ENCODE measurements around the gene FHIT. TPM values are rescaled to one million over a fixed set of nuclear protein-coding genes. Genes with fewer than 3 reads are reported as not detected.

Gene FHIT
- polyA plus RNA-seq, 1 of the 3 experiments (the other 2 are of a cell fraction) = 0.41 TPM

DNA sequence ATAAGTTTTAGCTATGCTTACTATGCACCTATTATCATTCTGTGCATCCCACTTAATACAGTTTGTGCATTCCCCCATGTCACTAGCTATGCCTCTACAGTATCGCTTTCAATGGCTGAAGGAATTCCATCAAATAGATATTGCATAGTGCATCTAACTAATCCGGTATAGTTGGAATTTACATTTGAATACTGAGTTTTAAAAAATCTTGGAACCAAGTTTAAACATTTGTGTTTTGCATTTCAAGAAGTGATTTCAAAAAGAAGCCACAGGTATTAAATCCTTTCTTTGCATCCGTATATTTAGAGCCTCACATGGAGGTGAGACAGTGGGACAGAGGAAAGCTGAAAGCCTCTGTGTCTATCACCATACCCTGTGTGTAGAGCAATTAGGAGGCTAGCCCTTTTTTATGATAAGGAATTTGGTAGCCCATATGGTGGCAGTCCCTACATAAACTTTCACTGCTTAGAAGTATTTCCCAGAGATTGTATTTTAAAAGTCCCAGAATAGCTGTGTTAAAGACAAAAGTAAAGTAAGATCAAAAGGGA, 1241.2 kb downstream of the FHIT start:
- DNase-seq = no peak
- CTCF ChIA-PET = interaction anchor here (1.0 kb wide), 1 partner anchor 435 kb away, joined by 3 read pairs; no protein-coding TSS in a partner anchor
- H3K27me3 ChIP-seq (ENCODE audit: insufficient read depth) = no peaks in the 10 kb centered on the region
- no peaks in the 10 kb centered on the region for H3K4me1 ChIP-seq (ENCODE audit: control insufficient read depth in 1 of 2, insufficient read depth in 2 of 2, low read depth in 1 of 2, low read length in 1 of 2)
- POLR2A ChIA-PET = no interaction called here
- WGBS (ENCODE audit: low lambda C conversion rate) = 68% methylated on average over 3 of the region's 3 CpGs
- H4K20me1 ChIP-seq (ENCODE audit: insufficient read depth) = no peaks in the 10 kb centered on the region
- no peak overlapping the region for H2AFZ ChIP-seq (ENCODE audit: low read depth)
- no peaks in the 10 kb centered on the region for H3F3A ChIP-seq (replicated peaks; ENCODE audit: insufficient read depth)
- H3K9me2 ChIP-seq = no peaks in the 10 kb centered on the region
- H3K9ac ChIP-seq = no peak overlapping the region
- no peak overlapping the region for H3K4me2 ChIP-seq
- no peak overlapping the region for H3K27ac ChIP-seq (ENCODE audit: low read depth in 2 of 2, low read length in 1 of 2)
- H3K79me2 ChIP-seq (ENCODE audit: insufficient read depth) = no peaks in the 10 kb centered on the region
- H3K4me3 ChIP-seq (ENCODE audit: low read depth in 2 of 2, low read length in 1 of 2) = no peak overlapping the region
- no peak for TF ChIP-seq FOSL2 (IDR thresholded peaks at IDR 0.05; ENCODE audit: borderline replicate concordance, low read depth)
- no peak for TF ChIP-seq POLR2AphosphoS5 (IDR thresholded peaks at IDR 0.05; ENCODE audit: low read depth, low read length)
- no peak for TF ChIP-seq TCF12 (IDR thresholded peaks at IDR 0.05)
- TF ChIP-seq NFIC (IDR thresholded peaks at IDR 0.05; ENCODE audit: borderline replicate concordance) = no peak
- TF ChIP-seq GABPA (IDR thresholded peaks at IDR 0.05; ENCODE audit: low read depth) = no peak
- no peak for TF ChIP-seq JUND (IDR thresholded peaks at IDR 0.05)
- TF ChIP-seq RCOR1 (IDR thresholded peaks at IDR 0.05; ENCODE audit: low read length) = no peak
- no peak for TF ChIP-seq MEF2A (IDR thresholded peaks at IDR 0.05; ENCODE audit: borderline replicate concordance, low read depth)
- no peak for TF ChIP-seq NRF1 (IDR thresholded peaks at IDR 0.05; ENCODE audit: low read depth, low read length)
- no peak for TF ChIP-seq CHD2 (IDR thresholded peaks at IDR 0.05; ENCODE audit: low read length, partially characterized antibody)
- TF ChIP-seq MXI1 (IDR thresholded peaks at IDR 0.05; ENCODE audit: low read depth, low read length) = no peak
- TF ChIP-seq, protein P1, sequence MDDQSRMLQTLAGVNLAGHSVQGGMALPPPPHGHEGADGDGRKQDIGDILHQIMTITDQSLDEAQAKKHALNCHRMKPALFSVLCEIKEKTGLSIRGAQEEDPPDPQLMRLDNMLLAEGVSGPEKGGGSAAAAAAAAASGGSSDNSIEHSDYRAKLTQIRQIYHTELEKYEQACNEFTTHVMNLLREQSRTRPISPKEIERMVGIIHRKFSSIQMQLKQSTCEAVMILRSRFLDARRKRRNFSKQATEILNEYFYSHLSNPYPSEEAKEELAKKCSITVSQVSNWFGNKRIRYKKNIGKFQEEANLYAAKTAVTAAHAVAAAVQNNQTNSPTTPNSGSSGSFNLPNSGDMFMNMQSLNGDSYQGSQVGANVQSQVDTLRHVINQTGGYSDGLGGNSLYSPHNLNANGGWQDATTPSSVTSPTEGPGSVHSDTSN (IDR thresholded peaks at IDR 0.05) = no peak
- TF ChIP-seq SMC3 (IDR thresholded peaks at IDR 0.05; ENCODE audit: low read depth, low read length) = no peak
- no peaks in the 10 kb centered on the region for H3K9me3 ChIP-seq
- no peaks in the 10 kb centered on the region for H3K36me3 ChIP-seq (replicated peaks in 1 of 2; ENCODE audit: control insufficient read depth in 1 of 2, insufficient read depth in 2 of 2, low read length in 1 of 2)

GRCh38 chr3:60001369-60001768, 1249.9 kb downstream of the FHIT start:
- no peaks in the 10 kb centered on the region; a peak in 1 of 4 replicates for H3K4me1 ChIP-seq (ENCODE audit: control insufficient read depth in 1 of 2, insufficient read depth in 2 of 2, low read depth in 1 of 2, low read length in 1 of 2)
- DNase-seq = no peak
- no peak overlapping the region for H3K4me3 ChIP-seq (ENCODE audit: low read depth in 2 of 2, low read length in 1 of 2)
- WGBS (ENCODE audit: low lambda C conversion rate) = 79% methylated on average over 6 of the region's 6 CpGs
- no peak overlapping the region for H3K27ac ChIP-seq (ENCODE audit: low read depth in 2 of 2, low read length in 1 of 2)
- H3K9ac ChIP-seq = no peak overlapping the region
- H3K4me2 ChIP-seq = no peak overlapping the region
- ChIA-PET POLR2A (no interaction called here), CTCF (no interaction called here)
- no peaks in the 10 kb centered on the region for H3K9me3 ChIP-seq
- TF ChIP-seq ELF1 (IDR thresholded peaks at IDR 0.05) = no peak
- H3F3A ChIP-seq (replicated peaks; ENCODE audit: insufficient read depth) = no peaks in the 10 kb centered on the region
- H3K9me2 ChIP-seq = no peaks in the 10 kb centered on the region
- no peaks in the 10 kb centered on the region for H4K20me1 ChIP-seq (ENCODE audit: insufficient read depth)
- no peaks in the 10 kb centered on the region for H3K79me2 ChIP-seq (ENCODE audit: insufficient read depth)
- no peak overlapping the region for H2AFZ ChIP-seq (ENCODE audit: low read depth)
- H3K27me3 ChIP-seq (ENCODE audit: insufficient read depth) = no peaks in the 10 kb centered on the region
- H3K36me3 ChIP-seq (replicated peaks in 1 of 2; ENCODE audit: control insufficient read depth in 1 of 2, insufficient read depth in 2 of 2, low read length in 1 of 2) = no peaks in the 10 kb centered on the region
